Neuronal stem cell (in vitro differentiated cells): Measurements from ENCODE around the gene NEURL1B.
A peak's percentile ranks its signal among the peaks of the same experiment; 100 is the strongest.
"Not testable (repeated sequence)": the region's sequence is repeated elsewhere in the genome, so short reads cannot be mapped to it uniquely, and the experiment has no call there.

Experiments used
- DNase-seq: peaks from one replicate; pipeline ENCODE4 v3.0.0-alpha.2; 2013; ENCODE audit warnings: low spot score
- H2AFZ ChIP-seq: one replicate; pipeline ENCODE4 v1.6.1; 2013; ENCODE audit warnings: mild to moderate bottlenecking, low read length, inconsistent platforms
- H2AK5ac ChIP-seq: 2 replicates; pipeline ENCODE4 v1.6.1; 2013; ENCODE audit warnings: low read depth, mild to moderate bottlenecking, inconsistent platforms, low read length, moderate library complexity, mixed read lengths
- H2BK120ac ChIP-seq: 2 replicates; pipeline ENCODE4 v1.6.1; 2013; ENCODE audit warnings: low read depth, mild to moderate bottlenecking, inconsistent platforms, low read length, moderate library complexity, mixed read lengths
- H2BK12ac ChIP-seq: one replicate; pipeline ENCODE4 v1.6.1; 2013; ENCODE audit warnings: low read length, inconsistent platforms
- H2BK15ac ChIP-seq: 2 replicates; pipeline ENCODE4 v1.6.1; 2013; ENCODE audit warnings: mild to moderate bottlenecking, low read length, inconsistent platforms, mixed read lengths
- H2BK5ac ChIP-seq: one replicate; pipeline ENCODE4 v1.6.1; 2013; ENCODE audit warnings: inconsistent platforms, mild to moderate bottlenecking, low read length, moderate library complexity
- H3K14ac ChIP-seq: one replicate; pipeline ENCODE4 v1.6.1; 2013; ENCODE audit warnings: low read length, inconsistent platforms
- H3K18ac ChIP-seq: 2 replicates; pipeline ENCODE4 v1.6.1; 2013; ENCODE audit warnings: low read length, inconsistent platforms
- H3K23ac ChIP-seq: 2 replicates; pipeline ENCODE4 v1.6.1; 2013; ENCODE audit warnings: low read depth, mild to moderate bottlenecking, mixed read lengths, low read length, inconsistent platforms; ENCODE audit not compliant: poor library complexity
- H3K27ac ChIP-seq: replicated peaks from 3 replicates; pipeline ENCODE4 v1.5.1; 2013; ENCODE audit warnings: low read length, inconsistent platforms
- H3K27me3 ChIP-seq, 3 experiments: 2 replicates each; pipeline ENCODE4 v1.6.1; 2013; ENCODE audit warnings: low read length in 3 of 3, mild to moderate bottlenecking in 2 of 3, inconsistent platforms in 1 of 3, low read depth in 1 of 3, mixed read lengths in 1 of 3, moderate library complexity in 1 of 3; ENCODE audit not compliant: control insufficient read depth in 3 of 3, insufficient read depth in 3 of 3
- H3K36me3 ChIP-seq, 2 donors: replicated peaks in 1 of 2; 2 replicates each; pipeline ENCODE4 v1.6.1; 2013; ENCODE audit warnings: low read length in 2 of 2; ENCODE audit not compliant: control insufficient read depth in 2 of 2, insufficient read depth in 2 of 2
- H3K4ac ChIP-seq: 2 replicates; pipeline ENCODE4 v1.6.1; 2013; ENCODE audit warnings: inconsistent platforms, mild to moderate bottlenecking, low read length, moderate library complexity
- H3K4me1 ChIP-seq, 2 donors: 1 replicate in 1 of 2; 2 replicates in 1 of 2; pipeline ENCODE4 v1.6.1; 2013; ENCODE audit warnings: low read length in 2 of 2, low read depth in 1 of 2; ENCODE audit not compliant: control insufficient read depth in 2 of 2, insufficient read depth in 1 of 2
- H3K4me2 ChIP-seq: one replicate; pipeline ENCODE4 v1.6.1; 2013; ENCODE audit warnings: mild to moderate bottlenecking, low read length, inconsistent platforms; ENCODE audit not compliant: insufficient read depth, poor library complexity, severe bottlenecking
- H3K4me3 ChIP-seq, 2 donors: 2 replicates each; pipeline ENCODE4 v1.5.1; 2013; ENCODE audit warnings: low read length in 2 of 2, mild to moderate bottlenecking in 2 of 2, inconsistent platforms in 1 of 2, moderate library complexity in 1 of 2
- H3K79me1 ChIP-seq: one replicate; pipeline ENCODE4 v1.6.1; 2013; ENCODE audit warnings: low read depth, mild to moderate bottlenecking, inconsistent platforms, low read length, moderate library complexity
- H3K9ac ChIP-seq: one replicate; pipeline ENCODE4 v1.6.1; 2013; ENCODE audit warnings: mild to moderate bottlenecking, low read depth, low read length, inconsistent platforms; ENCODE audit not compliant: poor library complexity
- H3K9me3 ChIP-seq, 2 donors: replicated peaks in 1 of 2; 2 replicates each; pipeline versions ENCODE3 to v1.6.1; 2013; ENCODE audit warnings: low read length in 2 of 2, mild to moderate bottlenecking in 2 of 2, inconsistent platforms in 1 of 2, low read depth in 1 of 2, mixed read lengths in 1 of 2, moderate library complexity in 1 of 2; ENCODE audit not compliant: control insufficient read depth in 2 of 2, insufficient read depth in 1 of 2
- H4K8ac ChIP-seq: one replicate; pipeline ENCODE4 v1.6.1; 2013; ENCODE audit warnings: low read depth, mild to moderate bottlenecking, inconsistent platforms, low read length, moderate library complexity
- H4K91ac ChIP-seq: one replicate; pipeline ENCODE4 v1.6.1; 2013; ENCODE audit warnings: low read length, low read depth, mild to moderate bottlenecking, inconsistent platforms; ENCODE audit not compliant: poor library complexity
- WGBS, 2 donors: extraction: QIAGEN DNeasy Blood & Tissue Kit; methylation state at CpG; one replicate each; pipeline ENCODE4 v1.1.7; 2013; ENCODE audit warnings: missing lambda C conversion rate in 2 of 2, mixed read lengths in 1 of 2; ENCODE audit not compliant: insufficient read length in 2 of 2, insufficient replicate concordance in 1 of 2; ENCODE audit errors: extremely low coverage in 2 of 2; 5-methylcytosine and 5-hydroxymethylcytosine counted together

Gene NEURL1B

GRCh38 chr5:172674155-172674554, 33.1 kb downstream of the NEURL1B start:
- H3K79me1 ChIP-seq = peaks cover 3% of the 10 kb centered on the region
- H3K27me3 ChIP-seq = no peaks in the 10 kb centered on the region
- H3K9ac ChIP-seq = no peak overlapping the region
- H3K36me3 ChIP-seq = peaks cover 6 to 15% of the 10 kb centered on the region in 2 donors
- H3K18ac ChIP-seq = no peak overlapping the region
- no CpG with 5 or more reads among the region's 7 CpGs for WGBS, 2 donors
- H2BK5ac ChIP-seq = no peak overlapping the region
- H2BK15ac ChIP-seq = no peak overlapping the region
- H3K4me1 ChIP-seq = no peaks in the 10 kb centered on the region
- no peak overlapping the region for H2BK12ac ChIP-seq
- H3K4me3 ChIP-seq = no peak overlapping the region
- no peak overlapping the region for H3K4ac ChIP-seq
- no peak overlapping the region for H2BK120ac ChIP-seq
- no peaks in the 10 kb centered on the region for H3K9me3 ChIP-seq
- no peak overlapping the region for H2AK5ac ChIP-seq
- H4K8ac ChIP-seq = no peak overlapping the region
- no peak for DNase-seq
- no peak overlapping the region for H2AFZ ChIP-seq
- H3K14ac ChIP-seq = no peak overlapping the region
- H3K4me2 ChIP-seq = no peak overlapping the region
- H3K23ac ChIP-seq = no peak overlapping the region
- H3K27ac ChIP-seq = no peak overlapping the region
- no peak overlapping the region for H4K91ac ChIP-seq

GRCh38 chr5:172676914-172677475, 35.9 kb downstream of the NEURL1B start:
- Histone ChIP-seq H2AFZ (no peak overlapping the region), H2BK12ac (no peak overlapping the region), H4K91ac (no peak overlapping the region), H2AK5ac (peak overlapping the region; percentile 37), H3K4me2 (no peak overlapping the region), H3K4ac (no peak overlapping the region), H2BK5ac (no peak overlapping the region), H3K79me1 (no peaks in the 10 kb centered on the region), H3K36me3 (peaks cover 0 to 4% of the 10 kb centered on the region in 2 donors), H3K23ac (peak overlapping the region; percentile 21), H3K27me3 (no peaks in the 10 kb centered on the region), H2BK120ac (peak overlapping the region; percentile 33), H3K9ac (peak overlapping the region; percentile 13), H3K4me3 (no peak overlapping the region), H2BK15ac (no peak overlapping the region), H3K14ac (no peak overlapping the region), H3K9me3 (peaks cover 0 to 4% of the 10 kb centered on the region in 2 donors), H3K18ac (peak overlapping the region; percentile 29), H4K8ac (no peak overlapping the region), H3K27ac (no peak overlapping the region), H3K4me1 (no peaks in the 10 kb centered on the region)
- no peak for DNase-seq
- no CpG with 5 or more reads among the region's 15 CpGs for WGBS, 2 donors

GRCh38 chr5:172678362-172678874, 37.4 kb downstream of the NEURL1B start:
- not testable (repeated sequence) for H3K4me1 ChIP-seq, H3K9me3 ChIP-seq, H2AK5ac ChIP-seq, H3K23ac ChIP-seq, H3K27ac ChIP-seq, H3K18ac ChIP-seq, H3K36me3 ChIP-seq, H2BK5ac ChIP-seq, H4K91ac ChIP-seq, DNase-seq, H3K9ac ChIP-seq, H3K4me3 ChIP-seq, H2AFZ ChIP-seq, H2BK120ac ChIP-seq, H3K14ac ChIP-seq, H3K4me2 ChIP-seq, H3K79me1 ChIP-seq, H3K4ac ChIP-seq, H4K8ac ChIP-seq, H2BK12ac ChIP-seq, H2BK15ac ChIP-seq, H3K27me3 ChIP-seq
- no CpG with 5 or more reads among the region's 5 CpGs for WGBS, 2 donors

GRCh38 chr5:172678902-172679301, 37.8 kb downstream of the NEURL1B start:
- no peak overlapping the region for H2BK120ac ChIP-seq
- H3K9me3 ChIP-seq = peaks cover 0 to 4% of the 10 kb centered on the region in 2 donors
- no peak overlapping the region for H3K9ac ChIP-seq
- no peaks in the 10 kb centered on the region for H3K79me1 ChIP-seq
- no peak overlapping the region for H3K27ac ChIP-seq
- H3K27me3 ChIP-seq = peaks cover 0 to 13% (median 3%) of the 10 kb centered on the region in 3 experiments
- no peak overlapping the region for H3K4me3 ChIP-seq
- H3K4me1 ChIP-seq = no peaks in the 10 kb centered on the region
- DNase-seq = no peak
- H4K8ac ChIP-seq = no peak overlapping the region
- H3K36me3 ChIP-seq = peaks cover 0 to 4% of the 10 kb centered on the region in 2 donors
- no peak overlapping the region for H3K4ac ChIP-seq
- no peak overlapping the region for H2BK15ac ChIP-seq
- H2AFZ ChIP-seq = no peak overlapping the region
- WGBS, 2 donors = no CpG with 5 or more reads among the region's 7 CpGs
- no peak overlapping the region for H2BK5ac ChIP-seq
- H3K18ac ChIP-seq = no peak overlapping the region
- H3K23ac ChIP-seq = no peak overlapping the region
- H3K4me2 ChIP-seq = no peak overlapping the region
- no peak overlapping the region for H2AK5ac ChIP-seq
- no peak overlapping the region for H3K14ac ChIP-seq
- no peak overlapping the region for H2BK12ac ChIP-seq
- no peak overlapping the region for H4K91ac ChIP-seq
